ENCODE measurements around the gene PRSS27.

The PRSS27 gene

DNA sequence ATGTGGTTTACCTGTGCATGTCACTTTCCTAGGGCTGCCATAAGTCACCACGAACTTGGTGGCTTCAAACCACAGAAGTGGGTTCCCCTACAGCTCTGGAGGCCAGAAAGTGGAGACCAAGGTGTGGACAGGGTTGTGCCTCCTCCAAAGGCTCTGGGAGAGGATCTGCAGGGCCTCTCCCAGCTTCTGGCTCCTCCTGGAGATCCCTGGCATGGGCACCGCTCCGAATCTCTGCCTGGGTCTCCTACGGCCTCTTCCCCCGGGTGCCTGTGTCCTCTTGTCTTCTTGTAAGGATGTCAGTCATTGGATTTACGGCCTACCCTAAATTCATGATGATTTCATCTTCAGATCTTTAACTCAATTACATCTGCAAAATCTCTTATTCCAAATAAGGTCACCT, 29.9 kb upstream of the PRSS27 start:
- no peak for FAIRE-seq

DNA sequence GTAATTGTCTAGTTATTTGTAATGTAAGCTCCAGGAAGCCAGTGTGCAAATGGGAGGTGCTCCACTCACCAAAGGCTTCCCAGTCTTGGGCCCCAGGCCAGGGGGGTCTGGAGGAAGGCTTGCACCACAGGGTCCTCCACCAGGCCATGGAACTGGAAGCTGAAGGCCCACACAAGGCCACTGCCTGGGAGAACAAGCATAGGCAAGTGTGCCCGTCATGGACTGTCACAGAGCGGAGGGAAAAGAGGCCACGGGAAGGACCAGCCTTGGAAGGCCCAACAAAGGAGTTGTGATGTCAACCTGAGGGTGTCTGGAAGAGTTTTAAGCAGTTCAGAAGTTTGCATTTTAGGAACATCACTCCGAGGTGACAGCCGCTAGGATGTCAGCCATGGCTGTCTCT, 29.5 kb upstream of the PRSS27 start:
- no peak for FAIRE-seq

DNA sequence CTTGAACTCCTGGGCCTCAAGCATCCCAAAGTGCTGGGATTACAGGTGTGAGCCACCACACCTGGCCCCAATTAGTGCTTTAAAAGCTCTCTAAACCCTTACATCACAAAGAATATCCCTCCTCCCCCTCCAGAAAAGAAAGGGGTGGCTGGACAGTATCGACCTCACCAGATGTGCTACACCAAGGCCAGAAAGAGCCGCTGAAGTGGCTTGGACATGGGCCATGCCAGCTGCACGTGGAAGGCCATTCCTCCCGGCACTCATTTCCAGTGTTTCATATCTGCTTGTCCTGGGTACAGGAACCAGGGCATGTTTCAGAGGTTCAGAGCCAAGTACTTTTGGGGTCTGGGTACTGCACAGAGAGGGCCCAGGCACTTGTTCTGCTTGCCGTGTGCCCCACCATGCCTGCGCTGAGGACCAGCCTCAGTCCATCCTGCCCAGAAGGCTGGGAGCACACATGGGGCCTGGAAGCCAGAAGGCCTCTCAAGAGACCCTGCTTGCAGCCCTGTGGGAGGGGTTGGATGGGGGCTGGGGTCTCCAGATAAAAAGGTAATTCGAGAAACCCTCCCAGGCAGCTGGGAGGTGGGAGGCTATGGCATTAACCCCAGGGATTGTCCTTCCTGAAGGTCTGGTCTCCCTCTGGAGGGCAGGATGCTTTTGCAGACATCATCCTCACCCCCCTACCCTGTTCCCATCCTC, 28.9 kb upstream of the PRSS27 start:
- no peak for FAIRE-seq

DNA sequence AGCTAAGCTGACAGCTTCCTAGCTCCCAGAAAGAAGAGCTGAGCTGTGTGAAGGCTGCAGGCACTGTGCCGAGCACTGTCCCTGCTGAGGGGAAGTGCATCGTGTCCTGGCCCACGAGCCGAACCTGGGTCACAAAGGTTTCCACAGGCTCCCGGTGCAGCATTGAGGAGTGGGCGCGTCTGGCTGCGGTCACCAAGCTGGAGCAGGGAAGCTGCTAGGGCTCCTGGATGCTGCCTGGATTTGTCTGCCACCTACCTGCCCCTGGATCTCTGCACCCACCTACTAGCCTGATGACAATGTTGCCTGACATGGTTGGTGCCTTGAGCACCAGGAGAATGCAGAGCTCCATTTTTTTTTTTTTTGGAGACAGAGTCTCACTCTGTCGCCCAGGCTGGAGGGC, 25.9 kb upstream of the PRSS27 start:
- no peak for FAIRE-seq

DNA sequence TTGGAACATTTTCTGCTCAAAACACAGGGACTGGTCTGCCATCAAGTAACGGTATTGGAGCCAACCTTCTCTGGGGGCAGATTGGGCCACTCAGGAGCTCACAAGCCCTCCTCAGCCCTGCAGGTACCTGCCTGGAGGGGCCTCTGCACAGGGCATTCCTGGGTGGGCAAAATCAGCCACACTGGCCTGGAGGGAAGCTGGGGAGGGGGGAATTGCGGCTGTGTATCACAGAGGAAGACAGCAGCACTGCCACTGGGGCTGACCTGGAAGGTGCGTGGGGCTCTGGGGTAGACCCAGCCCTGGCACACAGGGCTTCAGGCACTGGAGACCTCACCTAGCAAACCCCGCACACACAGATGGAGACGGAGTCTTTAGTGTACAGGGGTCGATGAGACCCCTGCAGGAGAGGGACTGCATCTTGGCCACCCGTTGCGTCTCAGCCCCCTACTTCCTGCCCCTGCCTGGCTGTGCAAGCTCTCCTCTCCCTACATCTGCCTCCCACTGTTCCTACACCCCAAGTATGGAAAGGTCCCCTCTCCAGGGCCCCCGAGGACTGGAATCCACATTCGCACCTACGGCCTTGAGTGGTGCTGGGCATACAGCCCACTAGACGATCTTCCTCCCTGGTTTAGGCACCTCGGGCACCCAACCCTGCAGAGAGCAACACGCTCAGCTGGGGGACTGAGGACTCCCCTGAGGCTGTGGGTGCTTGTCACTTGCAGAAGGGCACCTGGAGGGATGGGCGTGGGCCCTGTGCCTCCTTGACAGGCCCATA, 25.3 kb upstream of the PRSS27 start:
- FAIRE-seq, result no peak

DNA sequence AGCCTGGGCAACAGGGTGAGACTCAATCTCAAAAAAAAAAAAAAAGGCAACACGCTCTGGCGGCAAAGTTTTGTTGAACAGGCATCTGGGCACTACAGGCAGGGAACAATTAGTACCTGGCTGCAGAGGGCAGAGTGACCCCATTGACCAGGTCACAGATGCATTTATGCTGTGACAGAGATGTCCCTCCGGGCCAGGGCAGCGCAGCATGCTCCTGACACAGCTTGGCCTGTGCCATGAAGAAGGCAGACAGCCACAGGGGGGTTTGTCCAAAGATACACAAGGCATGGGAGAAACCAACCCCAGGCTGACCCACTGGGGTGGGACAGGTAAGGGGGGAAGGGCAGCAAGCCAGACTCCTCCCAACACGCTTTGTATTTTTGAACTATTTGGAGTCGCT, 24.7 kb upstream of the PRSS27 start:
- FAIRE-seq, result no peak

DNA sequence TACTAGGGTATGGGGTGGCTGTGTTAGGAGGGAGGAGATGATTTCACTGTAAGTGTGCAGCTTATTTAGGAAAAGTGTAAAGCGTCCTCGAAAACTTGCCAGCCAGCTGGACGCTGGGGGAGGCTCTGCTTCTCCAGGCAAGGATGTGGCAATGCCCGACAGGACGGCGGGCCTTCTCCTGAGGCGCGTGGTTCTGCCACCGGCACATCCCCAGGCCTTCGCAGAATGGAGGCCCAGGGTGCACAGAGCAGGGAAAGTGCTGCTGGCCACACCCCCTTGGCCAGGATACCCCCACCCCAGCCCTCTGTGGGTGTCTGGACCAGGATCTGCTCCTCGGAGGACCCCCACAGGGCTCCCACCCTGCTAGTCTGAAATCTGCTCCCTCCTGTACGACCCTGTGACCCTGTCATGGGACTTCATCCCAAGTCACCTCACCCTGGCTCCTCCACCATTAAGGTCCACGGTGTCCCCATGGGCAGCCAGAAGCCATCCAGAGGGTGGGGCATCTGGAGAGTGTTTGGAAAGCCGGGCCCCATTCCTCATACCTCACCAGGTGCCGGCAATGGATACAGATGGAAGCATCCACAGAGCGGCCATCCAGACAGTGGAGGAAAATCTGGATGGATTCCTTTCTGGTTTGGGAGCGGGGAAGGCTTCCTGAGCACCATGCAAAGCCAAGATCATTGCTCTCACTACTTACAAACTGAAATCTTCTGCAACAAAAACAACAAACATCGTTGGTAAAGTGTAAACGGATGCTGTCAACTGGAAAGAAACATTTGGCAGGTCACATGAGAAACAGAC, 23.2 kb upstream of the PRSS27 start:
- no peak for FAIRE-seq

DNA sequence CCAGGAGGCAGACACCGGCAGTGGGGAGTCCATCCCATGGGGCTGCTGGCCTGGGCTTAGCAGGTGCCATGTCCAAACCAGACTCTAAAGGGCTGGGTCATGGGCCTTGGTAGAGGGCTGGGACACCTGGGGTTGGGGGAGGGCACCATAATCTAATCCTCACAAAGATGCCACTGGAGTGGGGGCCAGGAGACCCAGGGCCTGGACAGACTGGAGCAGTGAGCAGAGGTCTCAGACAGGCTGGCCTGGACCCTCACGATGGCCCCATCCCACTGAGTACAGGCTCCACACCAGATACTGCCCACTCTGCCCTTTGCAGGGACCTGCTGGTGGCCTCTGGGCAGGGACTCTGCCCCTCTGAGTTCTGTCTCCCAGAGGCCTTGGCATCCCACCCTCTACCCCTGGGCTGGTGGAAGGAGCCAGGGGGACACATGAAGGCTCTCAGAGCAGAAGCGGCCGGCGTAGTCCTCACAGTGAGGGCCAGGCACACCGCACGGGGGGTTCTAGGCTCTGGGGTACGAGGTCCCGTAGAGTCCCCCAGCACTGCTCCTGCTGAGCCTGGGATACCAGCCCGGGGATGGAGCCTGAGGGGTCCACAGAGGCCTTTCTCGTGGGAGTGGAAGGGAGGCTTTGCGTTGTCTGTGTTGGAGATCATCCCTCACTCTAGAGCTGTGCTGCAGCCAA, 22.4 kb upstream of the PRSS27 start:
- no peak for FAIRE-seq

DNA sequence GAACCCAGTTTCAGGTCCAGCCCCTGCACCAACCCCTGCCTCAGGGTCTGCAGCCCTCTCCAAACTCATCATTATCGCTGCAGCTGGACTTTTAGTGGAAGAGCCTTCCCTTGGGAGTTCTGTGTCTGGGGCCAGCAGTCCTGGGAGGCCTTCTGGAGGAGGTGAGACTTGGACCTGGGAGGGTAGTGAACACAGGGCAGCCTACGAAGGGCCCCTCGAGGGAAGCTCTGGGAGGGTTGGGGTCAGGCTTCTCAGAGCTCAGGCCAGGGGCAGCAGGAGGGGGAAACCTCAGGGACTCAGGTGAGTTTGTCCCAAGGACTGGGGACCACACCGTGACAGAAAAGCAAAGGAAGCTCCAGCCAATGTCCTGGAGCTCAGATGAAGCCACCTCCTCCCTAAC, 21.1 kb upstream of the PRSS27 start:
- no peak for FAIRE-seq

DNA sequence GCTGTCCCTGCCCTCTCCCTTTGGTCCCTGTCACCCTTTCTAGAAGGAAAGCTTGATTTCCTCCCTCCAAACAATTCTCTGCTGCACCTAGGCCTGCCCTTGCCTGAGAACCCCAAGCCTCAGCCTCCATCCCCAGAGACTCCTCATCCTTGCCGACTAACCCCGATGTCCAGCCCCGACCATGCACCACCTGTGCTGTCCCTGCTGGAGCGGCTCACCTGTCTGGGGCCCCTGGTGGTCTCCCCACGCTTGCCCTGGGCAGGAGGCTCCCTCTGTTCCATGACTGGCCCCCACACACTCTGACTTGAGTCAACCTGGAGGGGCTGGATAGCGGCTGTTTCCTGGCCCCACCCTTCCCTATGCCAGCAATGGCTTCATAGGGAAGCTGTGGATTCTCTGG, 20.5 kb upstream of the PRSS27 start:
- FAIRE-seq, result no peak

DNA sequence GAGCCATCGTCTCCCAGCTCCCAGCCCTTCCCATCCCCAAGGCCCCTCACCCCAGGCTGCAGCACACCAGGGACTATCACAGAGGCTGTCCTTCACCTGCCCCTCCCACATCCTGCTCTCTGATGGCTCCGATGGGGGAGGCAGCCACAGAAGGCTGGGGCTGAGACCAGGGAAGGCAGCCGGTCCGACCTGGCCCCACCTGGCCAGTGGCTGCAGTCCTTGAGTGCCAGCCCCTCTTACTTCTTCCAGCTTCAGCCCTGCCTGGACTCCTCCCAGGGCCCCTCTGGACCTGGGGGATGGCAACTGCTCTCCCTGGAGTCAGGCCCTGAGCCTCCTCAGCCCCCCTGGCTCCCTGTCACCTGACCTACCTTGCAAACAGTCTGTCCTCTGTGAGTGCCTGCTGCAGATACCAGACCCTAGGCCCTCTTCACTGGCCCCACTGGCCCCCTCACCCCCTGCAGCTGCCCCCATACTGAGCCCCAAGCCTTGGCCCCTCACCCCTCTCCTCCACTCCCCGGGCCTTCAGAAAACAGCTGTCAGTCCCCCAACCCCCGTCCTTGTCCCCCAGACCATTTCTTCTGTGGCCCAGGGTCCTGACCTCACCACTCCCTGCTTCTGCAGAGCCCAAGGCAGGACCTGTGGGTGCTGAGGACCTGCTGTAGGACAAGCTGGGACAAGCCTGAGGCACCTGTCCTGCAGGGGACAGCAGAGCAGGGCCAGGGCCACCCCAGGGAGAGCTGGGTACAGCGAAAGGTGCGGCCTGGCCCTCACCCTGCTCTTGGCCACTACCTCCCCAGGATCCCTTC, 19.8 kb upstream of the PRSS27 start:
- FAIRE-seq, result no peak

DNA sequence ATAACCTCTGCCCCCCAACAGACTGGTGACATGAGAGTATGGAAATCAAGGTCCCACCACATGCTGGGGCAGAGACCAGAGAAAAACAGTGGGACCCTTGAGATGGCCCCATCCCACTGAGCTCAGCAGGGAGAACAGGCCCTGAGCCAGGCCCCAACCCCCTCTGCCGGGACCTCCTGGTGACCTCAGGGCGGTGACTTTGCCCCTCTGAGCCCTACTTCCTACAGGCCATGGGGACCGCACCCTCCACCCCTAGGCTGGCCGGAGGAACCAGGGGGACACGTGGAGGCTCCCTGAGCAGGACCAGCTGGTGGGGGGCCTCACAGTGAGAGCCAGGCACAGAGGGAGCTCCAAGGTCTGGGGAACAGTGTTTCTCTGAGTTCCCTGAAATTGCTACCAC, 18.6 kb upstream of the PRSS27 start:
- FAIRE-seq, result no peak

DNA sequence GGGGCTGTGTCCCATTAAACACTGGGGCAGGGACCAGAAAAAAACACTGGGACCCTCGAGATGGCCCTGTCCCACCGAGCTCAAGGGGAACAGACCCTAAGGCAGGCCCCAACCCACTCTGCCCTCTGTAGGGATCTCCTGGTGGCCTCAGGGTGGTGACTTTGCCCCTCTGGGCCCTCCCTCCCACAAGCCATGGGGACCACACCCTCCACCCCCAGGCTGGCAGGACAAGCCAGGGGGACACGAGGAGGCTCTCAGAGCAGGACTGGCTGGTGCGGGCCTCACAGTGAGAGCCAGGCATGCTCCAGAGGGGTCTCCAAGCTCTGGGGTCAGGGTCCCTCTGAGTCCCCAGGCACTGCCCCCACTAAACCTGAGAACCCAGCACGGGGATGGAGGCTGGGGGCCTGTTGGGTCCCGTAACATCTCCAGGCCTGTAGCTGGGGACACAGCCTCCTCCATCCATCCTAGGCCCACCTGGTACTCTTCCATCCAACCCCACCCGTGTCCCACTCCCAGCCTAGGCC, 17.9 kb upstream of the PRSS27 start:
- FAIRE-seq, result no peak

DNA sequence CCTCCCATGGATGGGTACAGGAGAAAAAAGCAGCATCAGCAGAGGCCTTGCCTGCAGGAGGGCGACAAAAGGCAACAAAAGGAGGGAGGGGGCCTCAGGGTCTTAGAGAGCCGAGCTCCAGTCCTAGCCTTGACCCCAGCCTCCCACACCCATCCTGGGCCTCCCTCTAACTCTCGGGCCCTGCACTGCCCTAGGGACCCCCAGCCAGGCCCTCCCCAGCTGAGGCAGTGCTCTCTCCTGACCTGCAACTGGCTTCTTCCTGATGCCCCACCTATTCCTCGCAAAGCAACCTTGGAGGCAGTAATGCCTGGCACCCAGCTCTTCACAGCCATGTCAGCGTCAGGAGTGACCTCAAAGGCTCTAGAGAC, 17.2 kb upstream of the PRSS27 start:
- no peak for FAIRE-seq

DNA sequence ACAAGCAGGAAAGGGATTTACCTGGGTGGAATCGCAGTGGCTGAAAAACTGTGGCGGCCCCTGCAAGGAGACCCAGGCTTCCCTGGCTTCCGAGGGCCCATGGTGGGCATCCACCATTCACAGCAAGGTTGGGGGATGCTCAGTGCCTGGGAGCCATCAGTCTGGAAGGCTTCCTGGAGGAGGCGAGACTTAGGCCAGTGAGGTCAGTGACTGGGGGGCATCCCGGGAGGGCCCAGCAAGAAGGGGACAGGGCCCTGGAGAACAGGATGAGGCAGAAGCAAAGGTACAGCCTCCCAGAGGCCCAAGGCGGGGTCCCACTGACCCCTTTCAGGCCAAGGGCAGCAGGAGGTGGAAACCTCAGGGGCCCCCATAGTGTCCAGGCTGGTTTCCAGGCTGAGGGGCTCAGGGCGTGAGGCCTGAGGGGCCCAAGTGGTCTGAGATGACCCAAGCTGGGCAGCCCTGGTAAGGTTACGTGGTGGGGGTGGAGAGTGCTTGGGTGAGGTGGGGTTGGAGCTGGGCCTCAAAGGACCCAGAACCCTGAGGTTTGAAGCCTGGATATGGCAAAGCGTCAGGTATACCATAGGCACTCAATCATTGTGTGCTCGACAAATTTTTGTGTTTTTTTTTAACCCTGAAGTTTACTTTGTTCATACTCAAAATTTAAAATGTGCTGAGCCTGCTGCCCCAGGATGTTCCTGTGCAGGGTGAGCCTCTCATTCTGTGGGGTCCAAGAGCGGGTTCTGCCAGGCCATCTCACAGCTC, 16.6 kb upstream of the PRSS27 start:
- FAIRE-seq, result no peak

DNA sequence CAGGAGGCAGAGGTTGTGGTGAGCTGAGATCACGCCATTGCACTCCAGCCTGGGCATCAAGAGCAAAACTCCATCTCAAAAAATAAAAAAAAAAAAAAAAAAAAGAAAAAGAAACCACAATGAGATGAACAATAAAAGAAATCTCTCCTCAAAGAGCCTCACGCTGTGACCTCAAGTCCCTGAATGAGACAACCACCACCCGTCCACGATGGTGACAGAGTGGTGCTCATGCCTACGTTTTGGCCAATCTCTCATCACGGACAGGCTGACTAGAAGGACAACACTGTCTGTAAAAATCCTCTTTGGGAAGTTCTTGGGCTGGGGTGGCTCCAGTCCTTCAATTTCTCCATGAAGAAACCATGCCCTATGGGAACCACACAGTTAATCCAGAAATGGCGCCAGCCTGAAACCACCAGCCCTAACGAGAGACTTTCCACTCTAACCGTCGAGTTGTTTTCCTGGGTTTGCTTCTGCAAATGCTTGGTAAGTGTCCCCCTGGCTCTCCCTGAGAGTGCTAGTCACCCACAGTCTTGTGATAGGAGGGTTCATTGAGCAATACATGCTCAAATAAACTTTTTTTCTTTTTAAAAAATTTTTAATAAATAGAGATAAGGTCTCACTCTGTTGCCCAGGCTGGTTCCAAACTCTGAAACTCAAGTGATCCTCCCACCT, 15.0 kb upstream of the PRSS27 start:
- FAIRE-seq, result no peak

DNA sequence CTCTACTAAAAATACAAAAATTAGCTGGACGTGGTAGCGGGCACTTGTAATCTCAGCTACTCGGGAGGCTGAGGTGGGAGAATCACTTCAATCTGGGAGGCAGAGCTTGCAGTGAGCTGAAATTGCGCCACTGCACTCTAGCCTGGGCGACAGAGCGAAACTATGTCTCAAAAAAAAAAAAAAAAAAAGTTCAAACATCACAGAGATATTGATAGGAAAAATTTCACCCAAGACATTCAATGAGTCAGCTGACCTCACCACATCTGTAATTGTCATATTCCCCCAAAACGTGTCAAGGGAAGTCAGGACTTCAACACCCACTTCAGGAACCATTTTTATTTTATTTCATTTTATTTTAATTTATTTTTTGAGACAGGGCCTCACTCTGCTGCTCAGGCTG, 8.0 kb upstream of the PRSS27 start:
- FAIRE-seq, result no peak

DNA sequence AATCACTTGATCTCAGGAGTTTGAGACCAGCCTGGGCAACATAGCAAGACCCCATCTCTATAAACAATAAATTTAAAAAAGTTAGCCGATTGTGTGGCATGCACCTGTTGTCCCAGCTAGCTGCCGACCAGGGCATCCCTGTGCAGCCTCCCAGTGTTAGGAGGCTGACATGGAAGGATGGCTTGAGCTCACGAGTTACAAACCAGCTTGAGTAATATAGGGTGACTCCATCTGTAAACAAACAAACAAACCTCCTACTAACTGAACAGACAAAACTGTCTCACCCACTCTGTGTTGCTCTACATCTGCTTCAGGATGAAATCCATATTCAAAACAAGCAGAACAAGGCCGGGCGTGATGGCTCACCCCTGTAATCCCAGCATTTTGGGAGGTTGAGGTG, 6.9 kb upstream of the PRSS27 start:
- FAIRE-seq, result no peak

DNA sequence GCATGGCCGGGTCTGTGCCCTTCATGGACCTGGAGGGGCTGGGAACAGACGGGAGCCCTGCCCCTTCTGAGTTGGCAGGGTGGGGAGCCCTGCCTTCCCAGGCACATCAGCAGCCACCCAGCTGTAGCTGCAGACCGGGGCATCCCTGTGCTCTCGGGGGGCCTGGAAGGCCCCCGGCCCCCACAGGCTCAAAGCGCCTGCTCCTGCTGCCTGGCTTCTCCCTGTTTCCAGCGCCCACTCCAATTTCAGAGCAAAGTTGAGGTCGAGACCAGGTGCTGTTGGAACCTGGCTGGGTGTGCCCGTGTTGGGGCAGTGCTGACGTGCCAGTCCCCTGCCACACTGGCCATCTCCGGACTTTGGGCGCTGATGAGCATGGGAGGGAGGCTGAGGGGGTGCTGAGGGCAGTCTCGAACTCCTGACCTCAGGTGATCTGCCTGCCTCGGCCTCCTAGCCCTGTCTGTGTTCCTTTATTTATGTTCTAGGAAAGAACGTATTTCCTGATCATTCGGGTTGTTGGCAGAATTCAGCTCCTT, 4.9 kb upstream of the PRSS27 start:
- no peak for FAIRE-seq

DNA sequence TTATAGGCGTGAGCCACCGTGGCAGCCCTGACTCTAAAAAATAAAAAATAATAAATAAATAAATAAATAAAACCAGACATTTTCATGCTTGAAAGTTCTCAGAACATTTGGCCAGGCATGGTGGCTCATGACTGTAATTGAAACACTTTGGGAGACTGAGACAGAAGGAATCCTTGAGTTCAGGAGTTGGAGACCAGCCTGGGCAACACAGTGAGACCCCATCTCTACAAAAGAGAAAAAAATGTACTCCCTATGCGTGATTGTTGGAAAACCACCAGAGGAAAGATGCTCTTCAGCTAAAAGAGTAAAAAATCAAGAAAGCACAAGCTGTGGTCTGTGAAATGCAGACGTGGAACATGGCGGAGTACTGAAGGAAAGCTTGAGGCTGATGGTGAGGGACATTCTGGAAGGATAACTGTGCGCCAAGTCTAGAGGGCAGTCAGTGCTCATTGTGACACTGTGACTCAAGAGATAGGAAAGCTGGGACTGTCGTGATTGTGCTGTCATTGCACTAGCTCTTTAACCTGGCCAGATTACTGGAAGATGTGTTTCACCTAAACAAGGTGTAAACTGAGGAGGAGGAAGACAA, 4.2 kb upstream of the PRSS27 start:
- no peak for FAIRE-seq

All from colon (tissue), 2 donors.